RWPE2 (cell line): ENCODE measurements around the gene GREB1.

Source experiments
- ATAC-seq: fragments of 200-7000 bp; cut with Tn5 transposase; 3 replicates; pipeline ENCODE4 v1.9.1; 2021; ENCODE audit warnings: low read depth
- DNase-seq: peaks from one replicate; pipeline ENCODE4 v3.0.0-alpha.2; 2020; ENCODE audit warnings: low spot score
- H3K27ac ChIP-seq: fragments of 450-650 bp; 2 replicates; pipeline ENCODE4 v1.5.1; 2017; ENCODE audit warnings: mild to moderate bottlenecking; ENCODE audit not compliant: poor library complexity, severe bottlenecking
- H3K27me3 ChIP-seq: fragments of 250-450 bp; sonication (Bioruptor Pico); 2 replicates; pipeline ENCODE4 v1.5.1; 2021; ENCODE audit warnings: mild to moderate bottlenecking, moderate library complexity; ENCODE audit not compliant: insufficient read depth, poor library complexity, severe bottlenecking
- H3K36me3 ChIP-seq: fragments of 250-450 bp; sonication (Bioruptor Pico); 2 replicates; pipeline ENCODE4 v1.5.1; 2020; ENCODE audit warnings: low read depth, mild to moderate bottlenecking, moderate library complexity
- H3K4me1 ChIP-seq: fragments of 250-450 bp; sonication (Bioruptor Pico); 2 replicates; pipeline ENCODE4 v1.5.1; 2021; ENCODE audit warnings: mild to moderate bottlenecking, moderate library complexity; ENCODE audit not compliant: insufficient read depth, poor library complexity, severe bottlenecking
- H3K4me3 ChIP-seq: fragments of 250-450 bp; sonication (Bioruptor Pico); 2 replicates; pipeline ENCODE4 v1.5.1; 2021; ENCODE audit warnings: mild to moderate bottlenecking, moderate library complexity; ENCODE audit not compliant: severe bottlenecking
- H3K9me3 ChIP-seq: fragments of 250-450 bp; sonication (Bioruptor Pico); 2 replicates; pipeline ENCODE4 v1.5.1; 2021; ENCODE audit warnings: mild to moderate bottlenecking, moderate library complexity; ENCODE audit not compliant: severe bottlenecking
- CTCF ChIP-seq: fragments of 450-650 bp; IDR thresholded peaks from one replicate; pipeline ENCODE4 v1.5.1; 2017; ENCODE audit warnings: mild to moderate bottlenecking, moderate library complexity; ENCODE audit not compliant: poor library complexity, severe bottlenecking

The GREB1 gene

GRCh38 chr2:11633923-11634478 lies 100.2 kb downstream of the GREB1 start:
- ATAC-seq (no peak), DNase-seq (no peak)
- Histone ChIP-seq H3K27ac (no peak overlapping the region), H3K9me3 (no peaks in the 10 kb centered on the region), H3K36me3 (no peaks in the 10 kb centered on the region), H3K4me1 (no peaks in the 10 kb centered on the region), H3K4me3 (no peak overlapping the region), H3K27me3 (no peaks in the 10 kb centered on the region)
- no peak for TF ChIP-seq CTCF

GRCh38 chr2:11634584-11634983 lies 100.7 kb downstream of the GREB1 start:
- H3K4me3 ChIP-seq, result no peak overlapping the region
- H3K27me3 ChIP-seq, result no peaks in the 10 kb centered on the region
- no peak for DNase-seq
- H3K27ac ChIP-seq, result no peak overlapping the region
- H3K36me3 ChIP-seq, result no peaks in the 10 kb centered on the region
- TF ChIP-seq CTCF, result no peak
- no peaks in the 10 kb centered on the region for H3K4me1 ChIP-seq
- no peak for ATAC-seq
- no peaks in the 10 kb centered on the region for H3K9me3 ChIP-seq

- TF ChIP-seq CTCF, result no peak
- Histone ChIP-seq H3K27ac (no peak overlapping the region), H3K4me3 (no peak overlapping the region), H3K9me3 (no peaks in the 10 kb centered on the region), H3K27me3 (no peaks in the 10 kb centered on the region), H3K36me3 (no peaks in the 10 kb centered on the region), H3K4me1 (no peaks in the 10 kb centered on the region)
- no peak for DNase-seq
- no peak for ATAC-seq
These were observed 101.3 kb downstream of the GREB1 start for GRCh38 chr2:11635141-11635540.

GRCh38 chr2:11636593-11637295 lies 102.9 kb downstream of the GREB1 start:
- DNase-seq (no peak), ATAC-seq (no peak)
- Histone ChIP-seq H3K27me3 (no peaks in the 10 kb centered on the region), H3K4me1 (no peaks in the 10 kb centered on the region), H3K4me3 (no peak overlapping the region), H3K36me3 (no peaks in the 10 kb centered on the region), H3K9me3 (no peaks in the 10 kb centered on the region), H3K27ac (no peak overlapping the region)
- no peak for TF ChIP-seq CTCF

- no peak for ATAC-seq
- DNase-seq, result no peak
- Histone ChIP-seq H3K27ac (no peak overlapping the region), H3K27me3 (no peaks in the 10 kb centered on the region), H3K4me1 (no peaks in the 10 kb centered on the region), H3K36me3 (no peaks in the 10 kb centered on the region), H3K9me3 (no peaks in the 10 kb centered on the region), H3K4me3 (no peak overlapping the region)
- TF ChIP-seq CTCF, result no peak
These were observed 103.7 kb downstream of the GREB1 start for GRCh38 chr2:11637546-11637945.
